ENCODE results near the gene RBM47.

GRCh38 chr4:40458683-40459082, 171.0 kb downstream of the RBM47 start:
- TF ChIP-seq, protein P1, sequence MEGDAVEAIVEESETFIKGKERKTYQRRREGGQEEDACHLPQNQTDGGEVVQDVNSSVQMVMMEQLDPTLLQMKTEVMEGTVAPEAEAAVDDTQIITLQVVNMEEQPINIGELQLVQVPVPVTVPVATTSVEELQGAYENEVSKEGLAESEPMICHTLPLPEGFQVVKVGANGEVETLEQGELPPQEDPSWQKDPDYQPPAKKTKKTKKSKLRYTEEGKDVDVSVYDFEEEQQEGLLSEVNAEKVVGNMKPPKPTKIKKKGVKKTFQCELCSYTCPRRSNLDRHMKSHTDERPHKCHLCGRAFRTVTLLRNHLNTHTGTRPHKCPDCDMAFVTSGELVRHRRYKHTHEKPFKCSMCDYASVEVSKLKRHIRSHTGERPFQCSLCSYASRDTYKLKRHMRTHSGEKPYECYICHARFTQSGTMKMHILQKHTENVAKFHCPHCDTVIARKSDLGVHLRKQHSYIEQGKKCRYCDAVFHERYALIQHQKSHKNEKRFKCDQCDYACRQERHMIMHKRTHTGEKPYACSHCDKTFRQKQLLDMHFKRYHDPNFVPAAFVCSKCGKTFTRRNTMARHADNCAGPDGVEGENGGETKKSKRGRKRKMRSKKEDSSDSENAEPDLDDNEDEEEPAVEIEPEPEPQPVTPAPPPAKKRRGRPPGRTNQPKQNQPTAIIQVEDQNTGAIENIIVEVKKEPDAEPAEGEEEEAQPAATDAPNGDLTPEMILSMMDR (IDR thresholded peaks at IDR 0.05), result no peak
- TF ChIP-seq POLR2A (IDR thresholded peaks at IDR 0.05), result no peak

Data from vagina (tissue), 2 donors.